ENCODE data around the gene TPM3.
A peak's percentile ranks its signal among the peaks of the same experiment; 100 is the strongest.
"Not testable (repeated sequence)": the region's sequence is repeated elsewhere in the genome, so short reads cannot be mapped to it uniquely, and the experiment has no call there.

The TPM3 gene

DNA sequence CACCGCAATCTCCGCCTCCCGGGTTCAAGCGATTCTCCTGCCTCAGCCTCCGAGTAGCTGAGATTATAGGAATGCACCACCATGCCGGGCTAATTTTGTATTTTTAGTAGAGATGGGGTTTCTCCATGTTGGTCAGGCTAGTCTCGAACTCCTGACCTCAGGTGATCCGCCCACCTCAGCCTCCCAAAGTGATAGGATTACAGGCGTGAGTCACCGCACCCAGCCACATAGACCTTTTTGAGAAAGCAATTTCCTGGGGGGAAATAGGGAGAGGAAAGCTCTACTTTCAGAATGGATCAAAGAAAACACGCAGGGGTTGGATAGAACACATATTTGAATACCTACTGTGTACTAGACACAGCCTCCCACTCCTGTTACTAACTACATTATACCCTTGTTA lies 13.9 kb upstream of the TPM3 start:
- DNase-seq: not testable (repeated sequence)

DNA sequence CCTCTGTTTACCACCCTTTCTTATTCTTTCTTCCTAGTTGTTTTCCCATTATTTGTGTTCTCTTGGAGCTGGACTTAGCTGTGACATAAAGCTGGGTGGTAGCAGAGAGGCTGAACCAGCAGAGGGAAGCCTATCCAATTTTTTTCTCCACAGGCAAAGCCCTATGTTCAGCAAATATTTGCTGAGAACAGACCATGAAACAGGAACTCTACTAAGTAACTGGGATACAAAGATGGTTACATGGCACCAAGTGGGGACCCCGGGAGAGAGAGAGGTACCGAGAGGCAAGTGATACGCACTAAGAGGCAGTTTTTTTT lies 7.6 kb upstream of the TPM3 start:
- no peak for DNase-seq

DNA sequence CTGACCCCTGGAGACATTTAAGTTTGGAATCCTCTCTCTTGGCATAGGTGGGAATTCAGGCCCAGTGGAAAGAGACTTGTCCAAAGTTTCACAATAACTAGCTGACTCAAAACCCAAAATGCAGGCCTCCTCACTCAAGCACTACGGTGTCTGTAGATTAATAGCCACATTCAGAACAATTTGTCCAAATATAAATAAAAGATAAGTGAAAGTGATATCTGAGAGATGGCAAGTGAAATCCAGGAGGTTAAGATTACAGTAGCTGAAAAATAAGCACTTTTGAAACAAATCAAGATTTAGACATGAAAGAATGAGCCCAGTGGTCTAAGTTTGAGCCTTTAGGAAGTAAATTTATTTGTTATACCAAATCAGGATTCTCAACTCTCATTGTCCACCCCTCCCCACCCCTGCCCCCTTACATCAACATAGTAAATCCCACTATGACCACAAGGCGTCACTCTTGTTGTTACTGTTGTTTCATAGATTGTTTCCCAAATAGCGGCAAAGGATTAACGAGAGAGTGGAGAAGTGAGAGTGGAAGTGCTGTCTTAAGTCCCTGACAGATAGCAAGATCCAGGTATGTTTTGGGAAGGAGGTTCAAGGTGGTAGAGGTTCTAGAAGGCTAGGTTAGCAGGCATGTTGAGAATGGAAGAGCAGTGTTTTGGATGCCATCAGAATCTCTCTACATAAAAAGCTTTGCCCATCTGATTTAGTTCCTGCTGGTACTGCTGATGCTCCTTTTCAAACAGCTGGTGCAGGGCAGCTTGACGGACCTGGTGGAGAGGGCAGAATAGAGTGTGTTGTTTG lies 7.1 kb upstream of the TPM3 start:
- DNase-seq: peak; percentile 54 to 67

DNA sequence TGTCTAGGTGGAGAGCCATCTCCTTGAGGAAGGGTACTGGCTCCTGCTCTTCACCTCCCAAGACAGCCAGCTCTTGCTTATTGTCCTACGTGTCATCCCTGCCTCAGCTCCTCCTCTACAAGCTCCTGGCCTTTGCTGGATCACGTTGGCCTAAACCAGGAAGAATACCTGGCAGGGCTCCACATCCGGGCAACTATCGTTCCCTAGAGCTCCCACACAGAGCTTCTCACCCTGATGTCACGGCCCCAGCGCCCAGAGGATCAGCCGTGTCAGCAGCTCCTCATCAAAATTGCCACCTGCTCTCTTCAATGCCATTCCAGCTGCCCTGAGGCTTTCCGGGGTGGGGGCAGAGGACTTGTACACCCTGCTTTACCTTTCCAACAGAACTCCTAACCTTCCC lies 1.9 kb upstream of the TPM3 start:
- DNase-seq: no peak

DNA sequence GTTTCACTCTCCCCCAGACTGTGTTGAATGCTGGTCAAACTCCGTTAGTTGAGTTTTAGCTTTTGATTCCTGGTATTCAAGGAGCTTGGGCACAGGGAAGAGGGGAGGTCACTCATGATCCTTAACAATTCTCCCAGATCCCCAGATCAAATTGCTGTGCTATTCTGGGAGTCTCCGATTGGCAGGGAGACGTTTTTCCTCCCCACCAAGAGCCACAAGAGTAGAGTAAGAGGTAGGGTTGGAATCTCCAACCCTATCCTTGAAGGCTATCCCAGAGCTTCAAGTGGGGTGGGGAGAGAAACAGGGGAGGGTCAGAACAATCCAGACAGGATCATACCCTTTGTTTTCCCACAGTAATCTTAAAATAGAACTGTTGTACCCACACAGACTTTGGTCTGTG lies 576 bp upstream of the TPM3 start:
- DNase-seq: no peak

DNA sequence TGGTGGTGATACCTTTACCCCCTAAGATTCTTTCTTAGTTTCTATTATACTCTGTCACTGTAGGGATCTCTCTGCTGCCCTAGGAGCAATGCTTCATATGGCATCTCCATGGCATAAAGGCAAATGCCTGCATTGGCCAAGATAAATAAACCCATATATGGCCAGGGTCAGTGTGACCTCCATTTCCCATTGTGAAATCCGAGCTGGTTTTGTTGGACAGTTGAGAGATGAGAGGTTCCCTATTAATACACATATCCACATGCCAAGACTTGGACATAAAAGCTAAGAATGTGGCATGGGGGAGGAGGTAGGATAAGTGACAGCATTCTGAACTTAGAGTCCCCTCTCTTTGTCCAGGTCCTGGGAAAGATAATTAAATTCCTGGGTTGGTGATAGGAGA lies 1.4 kb downstream of the TPM3 start:
- peak; percentile 32 to 57 for DNase-seq

DNA sequence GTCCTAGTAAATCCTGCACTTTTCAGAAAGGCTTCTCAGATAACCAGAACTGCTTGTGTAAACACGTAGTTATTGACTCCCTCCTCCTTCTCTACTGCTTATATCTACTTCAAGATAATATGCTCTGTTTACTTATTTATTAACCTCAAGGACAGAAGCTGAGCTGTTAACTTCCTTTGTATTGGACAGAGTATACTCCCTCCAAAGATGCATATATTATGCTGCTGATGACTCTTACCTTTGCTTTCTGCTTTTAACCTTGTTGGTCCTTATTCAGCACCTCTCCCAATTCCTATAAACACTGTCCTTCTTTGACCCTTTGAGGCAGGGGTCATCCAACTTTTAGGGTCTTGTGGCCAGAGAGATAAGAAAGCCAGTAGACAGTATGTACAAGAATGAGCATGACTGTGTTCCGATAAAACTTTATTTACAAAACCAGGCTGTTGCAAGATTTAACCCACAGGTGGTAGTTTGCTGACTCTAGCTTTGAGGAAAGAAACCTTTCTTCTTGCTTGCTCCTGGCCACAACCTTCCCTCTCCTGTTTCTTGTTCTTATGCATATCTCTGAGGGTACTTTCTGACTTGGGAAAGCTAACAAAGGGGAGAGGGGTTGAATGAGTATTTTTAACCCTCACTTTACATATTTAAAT lies 4.9 kb downstream of the TPM3 start:
- DNase-seq: no peak

DNA sequence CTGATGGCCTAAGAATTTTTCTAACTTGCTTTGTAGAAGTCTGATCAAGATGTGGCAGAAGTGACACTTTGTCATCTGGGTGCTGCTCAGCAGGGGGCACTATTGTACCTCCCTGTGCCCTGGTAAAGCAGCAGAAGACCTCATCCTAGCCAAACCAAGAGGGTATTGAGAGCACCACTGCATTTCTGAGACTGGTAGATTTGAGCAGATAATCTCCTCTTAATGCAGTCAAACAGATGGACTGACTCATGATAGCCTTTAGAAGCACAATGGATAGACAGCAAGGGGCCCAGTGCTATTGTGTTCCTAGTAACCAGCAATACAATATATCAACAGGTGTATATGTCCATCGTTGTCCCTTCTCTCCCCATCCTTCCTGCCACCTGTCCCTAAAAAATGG lies 5.7 kb downstream of the TPM3 start:
- DNase-seq: peak; percentile 80 to 82

DNA sequence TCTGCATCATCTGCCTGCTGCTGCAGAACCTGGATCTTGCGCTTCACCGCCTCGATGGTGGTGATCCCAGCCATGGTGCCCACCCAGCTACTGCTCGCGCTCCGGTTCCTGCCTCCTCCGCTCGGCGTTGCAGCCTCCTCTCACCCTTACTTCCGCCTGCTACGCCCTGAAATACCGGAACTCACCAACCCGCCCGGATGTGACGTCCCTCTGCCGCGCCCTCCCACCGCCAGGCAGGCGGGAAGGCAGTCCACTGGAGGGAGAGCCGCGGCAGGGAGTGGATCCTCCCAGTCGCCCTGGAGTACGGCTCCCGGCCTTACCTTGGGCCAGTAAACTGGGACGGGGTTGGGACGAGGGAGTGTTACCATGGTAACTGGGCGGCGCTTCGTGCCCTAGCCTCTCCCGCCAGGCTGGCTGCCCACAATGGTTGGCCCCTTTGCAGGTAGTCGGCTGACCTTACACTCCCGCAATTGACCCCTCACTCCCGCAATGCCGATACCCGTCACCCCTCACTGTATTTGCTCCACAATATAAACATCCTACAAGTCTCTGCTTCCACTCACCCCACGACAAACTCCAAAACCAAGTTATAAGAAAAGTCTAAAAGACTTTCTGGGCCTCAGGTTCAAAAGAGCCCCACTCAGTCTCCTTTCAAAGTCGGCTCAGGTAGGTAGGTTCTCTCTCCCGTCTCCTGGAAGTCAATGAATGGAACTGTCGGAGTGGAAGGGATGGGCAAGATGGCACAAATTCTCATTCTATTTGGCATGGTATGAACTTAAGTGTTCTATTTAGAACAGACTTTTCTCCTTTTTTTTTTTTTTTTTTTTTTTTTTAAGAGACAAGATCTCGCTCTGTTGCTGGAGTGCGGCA lies 8.6 kb downstream of the TPM3 start:
- DNase-seq: peak; percentile 97

DNA sequence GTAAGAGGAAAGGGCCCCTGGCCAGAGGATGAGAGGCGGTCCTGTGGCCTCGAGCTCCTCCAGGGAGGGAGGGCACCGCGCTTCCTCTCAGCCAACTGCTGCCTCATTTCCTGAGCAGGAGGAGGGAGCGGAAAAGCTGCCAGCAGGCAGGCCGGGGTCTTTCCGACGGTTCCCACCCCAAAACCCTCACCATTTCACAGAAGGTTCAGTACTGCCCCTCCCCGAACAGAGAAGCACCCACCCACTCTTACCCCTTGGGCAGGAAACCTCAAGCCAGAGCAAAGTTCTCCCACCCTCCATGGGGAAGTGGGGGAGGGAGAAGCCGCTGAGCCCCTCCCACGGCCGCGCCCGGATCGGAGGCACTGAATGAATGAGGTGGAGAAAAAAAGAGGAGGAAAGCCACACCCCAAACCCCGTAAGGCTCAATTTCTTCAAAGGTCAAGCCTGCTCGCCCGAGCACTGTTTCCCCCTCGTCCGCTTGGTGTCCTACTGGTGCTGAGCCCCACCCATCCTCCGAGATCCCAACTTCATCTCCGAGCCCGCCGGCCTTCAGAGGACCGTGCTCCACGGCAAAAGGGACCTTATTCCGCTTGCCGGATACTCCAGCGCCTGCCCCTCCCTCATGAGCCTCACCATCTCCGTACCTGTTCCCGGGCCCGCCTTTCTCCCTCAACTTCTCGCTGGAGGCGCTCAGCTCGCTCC lies 9.4 kb downstream of the TPM3 start:
- peak; percentile 97 to 99 for DNase-seq

DNA sequence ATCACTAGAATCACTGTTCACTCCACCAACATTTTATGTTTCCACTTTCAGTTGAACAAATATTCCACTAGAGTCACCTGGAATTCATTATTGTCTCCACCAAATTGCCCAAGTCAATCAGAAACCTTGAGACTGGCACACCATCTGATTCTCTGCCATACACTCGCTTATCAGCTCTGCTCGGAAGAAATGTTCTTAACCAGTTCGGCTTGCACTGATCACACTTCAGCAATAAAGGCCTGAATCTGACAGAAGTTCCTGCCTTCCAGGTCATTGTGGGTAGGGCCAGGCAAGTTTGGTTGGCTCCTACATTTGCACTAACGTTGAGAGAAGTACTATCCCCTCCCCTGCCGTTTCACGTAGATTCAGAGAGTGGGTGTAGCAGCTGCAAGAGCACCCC lies 10.0 kb downstream of the TPM3 start:
- DNase-seq: no peak

DNA sequence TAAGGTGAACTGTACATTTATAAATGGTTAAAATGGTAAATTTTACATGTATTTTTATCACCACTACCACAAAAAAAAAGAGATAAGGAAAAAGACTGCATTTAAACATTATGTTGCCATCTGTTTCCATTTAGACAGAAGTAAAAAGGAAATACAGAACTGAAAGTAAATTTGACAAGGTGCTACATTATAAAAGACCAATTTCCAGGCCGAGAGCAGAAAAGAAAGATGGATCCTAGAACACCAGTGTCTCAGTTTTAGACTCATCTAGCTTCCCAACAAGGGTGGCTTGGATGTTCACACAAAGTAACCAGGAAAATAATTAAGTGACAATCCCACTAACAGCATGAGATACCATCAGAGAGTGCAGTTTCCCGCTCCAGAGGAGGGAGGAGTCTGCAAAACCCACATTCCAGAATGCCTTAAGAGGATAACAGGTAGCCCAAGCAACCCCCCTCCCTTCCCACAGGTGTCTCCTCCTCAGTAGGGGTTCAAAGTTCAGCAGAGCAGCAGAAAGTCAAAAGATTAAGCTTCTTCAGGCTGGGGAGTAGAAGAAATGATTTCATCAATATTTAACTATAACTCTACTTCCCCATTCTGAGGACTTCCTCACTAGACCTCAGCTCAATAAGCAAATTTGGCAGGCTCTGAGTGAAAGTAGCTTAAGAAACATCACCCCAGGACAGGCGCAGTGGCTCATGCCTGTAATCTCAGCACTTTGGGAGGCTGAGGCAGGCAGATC lies 11.8 kb downstream of the TPM3 start:
- peak; percentile 84 to 86 for DNase-seq

DNA sequence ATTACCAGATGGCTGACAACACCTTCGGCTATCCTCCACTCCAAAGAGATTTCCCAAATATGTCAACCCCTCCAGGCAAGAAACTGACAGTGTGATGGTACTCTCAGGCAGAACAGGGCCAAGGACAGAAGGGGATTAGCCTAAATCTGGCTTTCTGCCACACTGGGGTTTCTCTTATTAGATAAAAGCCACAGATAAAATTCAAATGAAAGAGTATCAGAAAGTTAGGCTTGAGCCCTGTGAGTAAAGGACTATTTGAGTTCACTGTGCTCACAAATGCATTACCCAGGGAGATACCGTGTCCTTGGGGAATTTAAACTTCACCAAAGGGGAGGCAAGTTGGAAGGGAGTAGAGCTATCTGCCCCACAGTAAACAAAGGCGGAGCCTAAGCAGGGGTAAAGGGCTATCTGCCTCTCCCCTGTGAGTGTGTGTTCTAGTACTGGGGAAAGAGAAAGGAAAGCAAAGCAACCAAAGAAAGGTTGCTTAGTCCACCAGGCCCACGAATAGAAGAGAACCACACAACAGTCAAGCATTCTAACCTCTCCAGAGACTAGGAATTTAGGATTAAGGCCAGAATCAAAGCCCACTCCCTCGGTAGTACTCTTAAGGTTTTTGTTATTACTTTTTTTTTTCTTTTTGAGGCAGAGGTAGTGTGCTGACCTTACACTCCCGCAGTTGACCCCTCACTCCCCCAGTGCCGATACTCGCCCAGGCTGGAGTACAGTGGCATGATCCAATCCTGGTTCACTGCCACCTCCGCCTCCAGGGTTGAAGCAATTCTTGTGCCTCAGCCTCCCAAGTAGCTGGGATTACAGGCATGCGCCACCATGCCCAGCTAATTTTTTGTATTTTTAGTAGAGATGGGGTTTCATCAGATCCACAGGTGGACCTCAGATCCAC lies 12.7 kb downstream of the TPM3 start:
- no peak for DNase-seq

DNA sequence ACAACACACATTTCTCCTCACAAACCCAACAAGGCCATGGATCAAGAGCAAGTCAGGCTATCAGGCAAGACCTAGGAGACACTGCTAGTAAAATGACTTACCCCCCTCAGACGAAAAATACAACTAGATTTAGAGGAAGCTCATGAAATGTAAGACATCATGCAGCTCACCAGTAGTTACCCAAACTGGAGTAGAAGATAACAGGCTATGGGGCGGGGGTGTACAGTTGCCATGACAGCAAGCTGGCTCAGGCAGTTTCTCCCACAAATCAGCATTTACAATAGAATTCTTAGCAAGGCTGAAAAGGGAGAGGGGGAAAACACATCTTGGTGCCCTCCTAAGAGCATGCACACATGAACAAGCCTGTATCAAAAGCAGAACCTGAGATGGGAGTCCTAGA lies 13.9 kb downstream of the TPM3 start:
- peak; percentile 40 to 65 for DNase-seq

DNA sequence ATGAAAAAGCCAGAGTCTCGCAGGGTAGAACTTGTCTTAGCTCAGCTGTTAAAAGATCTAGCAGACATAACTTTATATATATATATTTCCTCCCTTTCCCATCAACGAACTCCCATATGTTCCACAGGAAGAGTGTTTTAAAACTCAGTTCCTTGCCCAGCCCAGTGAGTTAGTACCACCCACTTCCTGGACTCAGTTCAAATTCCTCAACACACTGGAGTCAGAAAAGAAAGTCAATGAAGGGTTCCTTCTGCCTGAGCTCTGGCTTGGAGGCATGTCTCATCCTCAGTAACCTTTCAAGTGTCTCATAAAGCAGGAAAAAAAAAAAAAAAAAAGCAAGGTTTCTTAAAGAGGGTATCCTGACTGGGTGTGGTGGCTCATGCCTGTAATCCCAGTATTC lies 15.6 kb downstream of the TPM3 start:
- DNase-seq: peak; percentile 29 to 49

DNA sequence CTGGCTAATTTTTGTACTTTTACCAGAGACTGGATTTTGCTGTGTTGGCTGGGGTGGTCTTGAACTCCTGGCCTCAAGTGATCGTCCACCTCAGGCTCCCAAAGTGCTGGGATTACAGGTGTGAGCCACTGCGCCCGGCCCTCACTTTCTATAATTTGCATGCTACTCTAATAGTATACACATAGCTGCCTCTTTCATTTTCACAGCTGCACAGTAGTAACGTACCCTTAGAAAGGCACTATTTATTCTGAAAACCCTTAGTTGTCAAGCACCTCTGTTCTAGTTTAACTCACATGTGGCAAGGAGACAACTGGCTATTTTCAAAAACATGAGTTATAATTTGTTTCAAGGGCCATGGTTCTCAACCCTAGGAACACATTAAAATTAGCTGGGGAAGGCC lies 17.2 kb downstream of the TPM3 start:
- DNase-seq: no peak

DNA sequence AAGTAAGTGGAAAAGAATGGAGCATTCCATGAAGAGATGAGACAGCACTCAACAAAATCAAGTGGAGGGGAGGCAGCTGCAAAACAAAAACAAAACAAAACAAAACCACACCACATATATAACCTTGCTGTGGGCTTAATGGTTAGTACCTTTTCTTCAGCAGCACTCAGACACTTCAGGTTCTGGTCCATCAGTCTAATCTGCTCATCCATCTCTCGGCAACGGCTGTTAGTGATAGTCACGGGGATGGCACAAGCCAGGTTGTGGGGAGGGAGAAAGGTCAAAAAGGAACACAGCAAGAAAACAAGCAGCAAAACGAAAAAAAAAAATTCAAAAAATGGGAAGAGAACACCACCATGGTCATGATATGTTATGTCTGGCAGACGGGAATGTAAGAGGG lies 20.0 kb downstream of the TPM3 start:
- DNase-seq: no peak

DNA sequence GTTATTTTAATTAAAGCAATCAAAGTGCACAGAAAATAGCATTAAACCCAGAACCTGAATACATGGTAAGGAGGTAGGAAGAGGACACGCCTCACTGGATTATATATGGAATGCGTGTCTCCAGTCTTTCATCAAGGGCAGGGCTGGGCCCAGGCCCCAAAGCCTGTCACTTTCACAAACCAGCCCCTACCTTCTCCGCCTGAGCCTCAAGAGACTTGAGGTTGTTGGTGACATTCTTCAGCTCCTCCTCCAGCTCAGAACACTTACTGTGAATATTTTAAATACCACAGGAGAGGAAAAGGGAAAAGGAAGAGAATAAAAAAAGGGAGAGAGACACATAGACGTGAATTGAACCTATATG lies 20.7 kb downstream of the TPM3 start:
- no peak for DNase-seq

DNA sequence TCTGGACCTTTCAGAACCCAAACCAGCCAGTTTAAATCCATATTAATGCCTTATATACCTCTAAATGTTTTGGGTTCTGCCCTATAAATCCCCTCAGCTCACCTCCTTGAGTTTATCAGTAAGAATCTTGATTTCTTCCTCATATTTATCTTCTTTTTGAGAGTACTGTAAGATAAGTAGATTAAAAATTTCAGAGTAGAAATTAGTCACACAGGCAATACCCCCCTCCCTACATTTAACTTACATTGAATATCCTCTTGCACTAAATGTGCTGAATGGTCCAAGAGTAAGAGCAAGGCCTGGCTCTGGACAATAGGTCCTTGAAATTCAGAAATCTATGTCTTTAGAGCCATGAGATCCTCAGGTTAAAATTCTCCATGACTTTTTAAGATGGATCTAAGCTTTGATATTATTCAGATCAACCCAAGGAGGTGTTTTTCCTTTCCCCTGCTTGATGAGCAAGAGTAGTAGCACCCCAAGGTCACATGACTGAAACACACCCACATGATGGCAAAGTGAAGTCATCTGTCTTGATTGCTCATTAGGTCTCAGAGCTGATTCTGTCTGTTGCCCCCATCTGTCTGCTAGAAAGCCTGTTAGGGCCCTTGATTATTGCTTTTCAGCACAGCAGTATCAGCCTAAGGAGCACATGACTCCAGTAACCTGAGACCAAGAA lies 21.2 kb downstream of the TPM3 start:
- peak; percentile 46 to 75 for DNase-seq

DNA sequence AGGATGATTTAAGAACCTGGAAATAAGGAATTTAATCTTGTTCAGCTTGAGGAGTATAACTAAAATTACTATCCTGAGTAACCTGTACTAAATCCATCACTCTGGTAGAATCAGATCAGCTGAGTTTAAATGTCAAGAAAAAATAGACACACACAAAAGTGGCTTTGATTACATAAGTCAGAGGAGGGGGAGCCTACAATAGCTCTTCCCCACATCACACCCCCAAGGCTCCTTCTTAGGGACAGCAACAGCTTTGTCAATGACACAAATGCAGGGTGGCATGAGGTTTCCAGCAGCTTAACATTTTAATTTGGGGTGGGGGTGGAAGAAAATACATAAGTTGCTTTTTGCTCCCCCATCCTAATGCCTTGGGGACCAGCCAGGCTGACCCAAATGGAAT lies 24.4 kb downstream of the TPM3 start:
- no peak for DNase-seq

DNA sequence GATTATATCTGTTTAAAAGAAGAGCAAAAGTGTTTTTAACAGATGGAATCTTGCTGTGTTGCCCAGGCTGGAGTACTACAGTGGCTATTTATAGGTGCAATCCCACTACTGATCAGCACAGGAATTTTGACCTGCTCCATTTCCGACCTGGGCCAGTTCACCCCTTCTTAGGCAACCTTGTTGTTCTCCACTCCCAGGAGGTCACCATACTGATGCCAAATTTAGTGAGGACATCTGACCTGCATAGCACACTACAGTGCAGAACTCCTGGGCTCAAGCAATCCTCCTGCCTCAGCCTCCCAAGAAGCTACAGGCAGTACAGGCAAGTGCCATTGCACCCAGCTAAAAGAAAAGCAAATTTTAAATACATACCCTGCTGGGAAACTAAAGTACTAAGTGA lies 25.7 kb downstream of the TPM3 start:
- DNase-seq: no peak

All from inflammatory macrophage (primary cell).